ENCODE data around the gene ZSCAN1.

- no peak for TF ChIP-seq GATA2 (CRISPR knock-in tag; IDR thresholded peaks at IDR 0.05)
- no peak for TF ChIP-seq REST (IDR thresholded peaks at IDR 0.05; ENCODE audit: low read depth, low read length)
- no peak for TF ChIP-seq MAX (IDR thresholded peaks at IDR 0.05; ENCODE audit: low read depth)
- no peak for TF ChIP-seq SIN3A (IDR thresholded peaks at IDR 0.05; ENCODE audit: borderline replicate concordance, low read depth, low read length)
- TF ChIP-seq POLR2AphosphoS5 (IDR thresholded peaks at IDR 0.05; ENCODE audit: low read depth, low read length), result no peak
- no peak for TF ChIP-seq RFX5 (IDR thresholded peaks at IDR 0.05; ENCODE audit: low read length)
- TF ChIP-seq, protein P1, sequence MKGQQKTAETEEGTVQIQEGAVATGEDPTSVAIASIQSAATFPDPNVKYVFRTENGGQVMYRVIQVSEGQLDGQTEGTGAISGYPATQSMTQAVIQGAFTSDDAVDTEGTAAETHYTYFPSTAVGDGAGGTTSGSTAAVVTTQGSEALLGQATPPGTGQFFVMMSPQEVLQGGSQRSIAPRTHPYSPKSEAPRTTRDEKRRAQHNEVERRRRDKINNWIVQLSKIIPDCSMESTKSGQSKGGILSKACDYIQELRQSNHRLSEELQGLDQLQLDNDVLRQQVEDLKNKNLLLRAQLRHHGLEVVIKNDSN (IDR thresholded peaks at IDR 0.05; ENCODE audit: borderline replicate concordance, low read depth), result no peak
- TF ChIP-seq, protein P2, sequence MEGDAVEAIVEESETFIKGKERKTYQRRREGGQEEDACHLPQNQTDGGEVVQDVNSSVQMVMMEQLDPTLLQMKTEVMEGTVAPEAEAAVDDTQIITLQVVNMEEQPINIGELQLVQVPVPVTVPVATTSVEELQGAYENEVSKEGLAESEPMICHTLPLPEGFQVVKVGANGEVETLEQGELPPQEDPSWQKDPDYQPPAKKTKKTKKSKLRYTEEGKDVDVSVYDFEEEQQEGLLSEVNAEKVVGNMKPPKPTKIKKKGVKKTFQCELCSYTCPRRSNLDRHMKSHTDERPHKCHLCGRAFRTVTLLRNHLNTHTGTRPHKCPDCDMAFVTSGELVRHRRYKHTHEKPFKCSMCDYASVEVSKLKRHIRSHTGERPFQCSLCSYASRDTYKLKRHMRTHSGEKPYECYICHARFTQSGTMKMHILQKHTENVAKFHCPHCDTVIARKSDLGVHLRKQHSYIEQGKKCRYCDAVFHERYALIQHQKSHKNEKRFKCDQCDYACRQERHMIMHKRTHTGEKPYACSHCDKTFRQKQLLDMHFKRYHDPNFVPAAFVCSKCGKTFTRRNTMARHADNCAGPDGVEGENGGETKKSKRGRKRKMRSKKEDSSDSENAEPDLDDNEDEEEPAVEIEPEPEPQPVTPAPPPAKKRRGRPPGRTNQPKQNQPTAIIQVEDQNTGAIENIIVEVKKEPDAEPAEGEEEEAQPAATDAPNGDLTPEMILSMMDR (IDR thresholded peaks at IDR 0.05), result no peak
- no peak for TF ChIP-seq FOXM1 (IDR thresholded peaks at IDR 0.05; ENCODE audit: low read depth)
- TF ChIP-seq FOSL2 (IDR thresholded peaks at IDR 0.05; ENCODE audit: borderline replicate concordance, low read depth), result no peak
- TF ChIP-seq EP300 (IDR thresholded peaks at IDR 0.05; ENCODE audit: borderline replicate concordance in 1 of 2, low read depth in 1 of 2, low read length in 1 of 2), result no peak
- no peak for TF ChIP-seq NRF1 (IDR thresholded peaks at IDR 0.05; ENCODE audit: low read depth, low read length)
Measured at GRCh38 chr19:58020129-58020528, 13.7 kb upstream of the ZSCAN1 start.

Data from SK-N-SH (cell line).